Measurements from ENCODE around the gene FIBP. TPM values are rescaled to one million over a fixed set of nuclear protein-coding genes. Genes with fewer than 3 reads are reported as not detected.
A peak's percentile ranks its signal among the peaks of the same experiment; 100 is the strongest.

The FIBP gene
- total RNA-seq (2022) (79.8 and 80.8 TPM in 2 replicates), Bru-seq, nascent RNA (percentile 62 among the genes with signal in this experiment), BruChase-seq, experiment 1, labeled RNA remaining after a 6-hour chase (percentile 63 among the genes with signal in this experiment), BruChase-seq, experiment 2, labeled RNA remaining after a 2-hour chase (percentile 57 among the genes with signal in this experiment)
- long read RNA-seq, transcript FIBP-201 (10 exons, 1,261 nt): minor isoform, 31 of 178 reads
- long read RNA-seq, transcript FIBP-202 (10 exons, 1,248 nt): major isoform, 121 of 178 reads
- long read RNA-seq, partial matches to known transcripts: 8 of 178 reads
- long read RNA-seq, other reads (novel, unspliced or antisense): 17 of 178 reads

- no TSS peak for BruUV-seq (replicated peaks)
- intact Hi-C loops (cut with micrococcal nuclease): loop anchor here (1.0 to 2.0 kb wide), 2 partner anchors 73 to 101 kb away; partner anchors contain the start of gene SART1
- Mint-ChIP-seq H3K27me3 (ENCODE audit: insufficient read depth, unreplicated experiment) (no peaks in the 10 kb centered on the region), H3K9me3 (ENCODE audit: unreplicated experiment) (no peaks in the 10 kb centered on the region), H3K36me3 (ENCODE audit: insufficient read depth, unreplicated experiment) (peaks cover 66% of the 10 kb centered on the region), H3K27ac (ENCODE audit: low read depth, unreplicated experiment) (peak within 1 kb of the TSS; percentile 90), H3K4me1 (ENCODE audit: insufficient read depth, unreplicated experiment) (peaks cover 28% of the 10 kb centered on the region), H3K4me3 (ENCODE audit: unreplicated experiment) (peak within 1 kb of the TSS; percentile 90)
- POLR2A ChIA-PET: interaction anchor here (0.6 to 9.9 kb wide), 29 partner anchors 10 to 1576 kb away, joined by 3 to 222 read pairs (median 8); partner anchors contain the start of genes BANF1, C11orf68, CFL1 and DPP3
- peak; percentile 97 for DNase-seq (ENCODE audit: unreplicated experiment)
- CTCF ChIA-PET: interaction anchor here (0.6 to 9.0 kb wide), 29 partner anchors 8 to 442 kb away, joined by 3 to 203 read pairs (median 4); partner anchors contain the start of genes BANF1, CTSW, EIF1AD and FOSL1
- TF ChIP-seq CTCF (IDR thresholded peaks at IDR 0.05; ENCODE audit: unreplicated experiment): peak; percentile 84
Measured at GRCh38 chr11:65888163-65888814, at the start of gene FIBP. TSS of gene FIBP (minus strand) at chr11:65888471. CDS start at chr11:65888418, 53 bp downstream.

GRCh38 chr11:65937766-65938165, 49.5 kb upstream of the FIBP start:
- DNase-seq (ENCODE audit: unreplicated experiment): no peak
- Mint-ChIP-seq H3K4me3 (ENCODE audit: unreplicated experiment) (no peak overlapping the region), H3K27me3 (ENCODE audit: insufficient read depth, unreplicated experiment) (no peaks in the 10 kb centered on the region), H3K36me3 (ENCODE audit: insufficient read depth, unreplicated experiment) (no peaks in the 10 kb centered on the region), H3K4me1 (ENCODE audit: insufficient read depth, unreplicated experiment) (peaks cover 9% of the 10 kb centered on the region), H3K9me3 (ENCODE audit: unreplicated experiment) (no peaks in the 10 kb centered on the region), H3K27ac (ENCODE audit: low read depth, unreplicated experiment) (no peak overlapping the region)
- no peak for TF ChIP-seq CTCF (IDR thresholded peaks at IDR 0.05; ENCODE audit: unreplicated experiment)
- intact Hi-C loops (cut with micrococcal nuclease): no loop called here
- CTCF ChIA-PET: interaction anchor here (0.7 kb wide), 1 partner anchor 307 kb away, joined by 3 read pairs; no protein-coding TSS in a partner anchor
- no TSS peak for BruUV-seq (replicated peaks)
- POLR2A ChIA-PET: no interaction called here

GRCh38 chr11:65934014-65934413, 45.7 kb upstream of the FIBP start:
- no peak for DNase-seq (ENCODE audit: unreplicated experiment)
- intact Hi-C loops (cut with micrococcal nuclease): no loop called here
- BruUV-seq (replicated peaks): no TSS peak
- ChIA-PET CTCF (interaction anchor here (0.6 kb wide), 1 partner anchor 24 kb away, joined by 4 read pairs; no protein-coding TSS in a partner anchor), POLR2A (interaction anchor here (0.6 to 0.8 kb wide), 2 partner anchors 222 to 262 kb away, joined by 3 to 5 read pairs; no protein-coding TSS in a partner anchor)
- H3K36me3 Mint-ChIP-seq (ENCODE audit: insufficient read depth, unreplicated experiment): no peaks in the 10 kb centered on the region
- H3K27ac Mint-ChIP-seq (ENCODE audit: low read depth, unreplicated experiment): no peak overlapping the region
- no peak for TF ChIP-seq CTCF (IDR thresholded peaks at IDR 0.05; ENCODE audit: unreplicated experiment)
- H3K9me3 Mint-ChIP-seq (ENCODE audit: unreplicated experiment): no peaks in the 10 kb centered on the region
- H3K4me1 Mint-ChIP-seq (ENCODE audit: insufficient read depth, unreplicated experiment): no peaks in the 10 kb centered on the region
- no peaks in the 10 kb centered on the region for H3K27me3 Mint-ChIP-seq (ENCODE audit: insufficient read depth, unreplicated experiment)
- H3K4me3 Mint-ChIP-seq (ENCODE audit: unreplicated experiment): no peak overlapping the region

- peak; percentile 9 for DNase-seq (ENCODE audit: unreplicated experiment)
- H3K27ac Mint-ChIP-seq (ENCODE audit: low read depth, unreplicated experiment): no peak overlapping the region
Measured at GRCh38 chr11:65932558-65932919, 44.3 kb upstream of the FIBP start.

More at GRCh38 chr11:65932558-65932919, 44.3 kb upstream of the FIBP start:
- no TSS peak for BruUV-seq (replicated peaks)
- no peak overlapping the region for H3K4me3 Mint-ChIP-seq (ENCODE audit: unreplicated experiment)
- no peak for TF ChIP-seq CTCF (IDR thresholded peaks at IDR 0.05; ENCODE audit: unreplicated experiment)
- ChIA-PET CTCF (interaction anchor here (0.6 to 2.1 kb wide), 3 partner anchors 9 to 986 kb away, joined by 3 to 9 read pairs (median 3); no protein-coding TSS in a partner anchor), POLR2A (no interaction called here)
- H3K36me3 Mint-ChIP-seq (ENCODE audit: insufficient read depth, unreplicated experiment): no peaks in the 10 kb centered on the region
- no peaks in the 10 kb centered on the region for H3K27me3 Mint-ChIP-seq (ENCODE audit: insufficient read depth, unreplicated experiment)
- H3K9me3 Mint-ChIP-seq (ENCODE audit: unreplicated experiment): no peaks in the 10 kb centered on the region
- no peaks in the 10 kb centered on the region for H3K4me1 Mint-ChIP-seq (ENCODE audit: insufficient read depth, unreplicated experiment)
- intact Hi-C loops (cut with micrococcal nuclease): no loop called here

Measured in MCF 10A (cell line).